HEK293 (cell line): ENCODE data around the gene LDLRAD3.
A peak's percentile ranks its signal among the peaks of the same experiment; 100 is the strongest.

Experiments used
- CTCF ChIA-PET: fragments of 350-600 bp; formaldehyde crosslinking; extraction: SDS; loops from one replicate; lab custom pipeline; 2021; ENCODE audit warnings: antibody characterized with exemption; lab: Yijun Ruan, JAX
- POLR2A ChIA-PET: fragments of 300-600 bp; formaldehyde crosslinking; extraction: SDS; loops from one replicate; lab custom pipeline; 2020; ENCODE audit warnings: antibody characterized with exemption, inconsistent platforms; lab: Yijun Ruan, JAX
- H3K27ac ChIP-seq: fragments of 200-500 bp; sonication (Bioruptor generic); 2 replicates; pipeline ENCODE4 v1.5.1; 2014; ENCODE audit warnings: low read depth, low read length, control low read depth, inconsistent platforms; ENCODE audit errors: extremely low read depth
- H3K36me3 ChIP-seq, 2 experiments: fragments of 200-500 bp in 1 of 2; sonication (Bioruptor generic) in 1 of 2; 1 replicate in 1 of 2; 2 replicates in 1 of 2; pipeline ENCODE4 v1.5.1; 2014 to 2017; ENCODE audit warnings: inconsistent platforms in 2 of 2, low read length in 2 of 2; ENCODE audit not compliant: control insufficient read depth in 2 of 2, insufficient read depth in 1 of 2
- H3K4me1 ChIP-seq: fragments of 200-500 bp; sonication (Bioruptor generic); 2 replicates; pipeline ENCODE4 v1.5.1; 2014; ENCODE audit warnings: mild to moderate bottlenecking, low read length, inconsistent platforms; ENCODE audit not compliant: control insufficient read depth, insufficient read depth
- H3K4me3 ChIP-seq: 2 replicates; pipeline ENCODE4 v1.5.1; 2011; ENCODE audit warnings: low read depth, mild to moderate bottlenecking, control low read depth, low read length, moderate library complexity
- H3K9me3 ChIP-seq: fragments of 200-500 bp; sonication (Bioruptor generic); 2 replicates; pipeline ENCODE4 v1.5.1; 2014; ENCODE audit warnings: low read depth, low read length, inconsistent platforms; ENCODE audit not compliant: control insufficient read depth, insufficient read depth
- FEZF1 ChIP-seq: fragments of 450-650 bp; formaldehyde crosslinking; IDR thresholded peaks from 2 replicates; pipeline ENCODE4 v1.5.1; 2016; ENCODE audit warnings: missing biosample characterization, missing genetic modification characterization
- HOXD13 ChIP-seq: sonication (generic); formaldehyde crosslinking; IDR thresholded peaks from 2 replicates; pipeline ENCODE4 v1.8.0; 2022; ENCODE audit warnings: missing genetic modification reagents, borderline replicate concordance
- KLF8 ChIP-seq: fragments of 450-650 bp; formaldehyde crosslinking; IDR thresholded peaks from 2 replicates; pipeline ENCODE4 v1.5.1; 2016; ENCODE audit warnings: missing biosample characterization, missing genetic modification characterization
- MEIS1 ChIP-seq: sonication (generic); formaldehyde crosslinking; IDR thresholded peaks from 2 replicates; pipeline ENCODE4 v1.8.1; 2022; ENCODE audit warnings: missing genetic modification reagents, mild to moderate bottlenecking, borderline replicate concordance
- OVOL3 ChIP-seq: fragments of 450-650 bp; formaldehyde crosslinking; IDR thresholded peaks from 2 replicates; pipeline ENCODE4 v1.5.1; 2016; ENCODE audit warnings: missing biosample characterization, missing genetic modification characterization
- REPIN1 ChIP-seq: fragments of 450-650 bp; formaldehyde crosslinking; IDR thresholded peaks from 2 replicates; pipeline ENCODE4 v1.5.1; 2017; ENCODE audit warnings: missing biosample characterization, missing genetic modification characterization, low read depth
- TRIM28 ChIP-seq: IDR thresholded peaks from 2 replicates; pipeline ENCODE4 v1.6.1; 2011; ENCODE audit warnings: low read length, control low read depth, borderline replicate concordance
- WT1 ChIP-seq: fragments of 450-650 bp; formaldehyde crosslinking; IDR thresholded peaks from 2 replicates; pipeline ENCODE4 v1.5.1; 2016; ENCODE audit warnings: missing biosample characterization, missing genetic modification characterization
- ZBTB1 ChIP-seq: fragments of 450-650 bp; formaldehyde crosslinking; IDR thresholded peaks from 2 replicates; pipeline ENCODE4 v1.5.1; 2016; ENCODE audit warnings: missing biosample characterization, missing genetic modification characterization
- ZFP41 ChIP-seq: fragments of 450-650 bp; formaldehyde crosslinking; IDR thresholded peaks from 2 replicates; pipeline ENCODE4 v1.5.1; 2016; ENCODE audit warnings: missing biosample characterization, missing genetic modification characterization, borderline replicate concordance
- ZNF114 ChIP-seq: fragments of 450-650 bp; formaldehyde crosslinking; IDR thresholded peaks from 2 replicates; pipeline ENCODE4 v1.5.0; 2017; ENCODE audit warnings: missing biosample characterization, missing genetic modification characterization
- ZNF140 ChIP-seq: fragments of 450-650 bp; formaldehyde crosslinking; IDR thresholded peaks from 2 replicates; pipeline ENCODE4 v1.5.1; 2016; ENCODE audit warnings: missing biosample characterization, missing genetic modification characterization
- ZNF157 ChIP-seq: fragments of 450-650 bp; formaldehyde crosslinking; IDR thresholded peaks from 2 replicates; pipeline ENCODE4 v1.5.1; 2016; ENCODE audit warnings: missing biosample characterization, missing genetic modification characterization
- ZNF211 ChIP-seq: fragments of 450-650 bp; formaldehyde crosslinking; IDR thresholded peaks from 2 replicates; pipeline ENCODE4 v1.5.1; 2016; ENCODE audit warnings: low read depth, missing biosample characterization, missing genetic modification characterization
- ZNF24 ChIP-seq: fragments of 450-650 bp; formaldehyde crosslinking; IDR thresholded peaks from 2 replicates; pipeline ENCODE4 v1.5.1; 2016; ENCODE audit warnings: missing biosample characterization, missing genetic modification characterization
- ZNF335 ChIP-seq: fragments of 450-650 bp; formaldehyde crosslinking; conservative IDR thresholded peaks from 2 replicates; pipeline ENCODE4 v1.5.1; 2016; ENCODE audit warnings: missing biosample characterization, missing genetic modification characterization
- ZNF341 ChIP-seq: fragments of 450-650 bp; formaldehyde crosslinking; IDR thresholded peaks from 2 replicates; pipeline ENCODE4; 2016; ENCODE audit warnings: low read depth, missing biosample characterization, missing genetic modification characterization
- ZNF350 ChIP-seq: fragments of 450-650 bp; formaldehyde crosslinking; IDR thresholded peaks from 2 replicates; pipeline ENCODE4 v1.5.0; 2017; ENCODE audit warnings: missing biosample characterization, mild to moderate bottlenecking, missing genetic modification characterization
- ZNF391 ChIP-seq: fragments of 450-650 bp; formaldehyde crosslinking; IDR thresholded peaks from 2 replicates; pipeline ENCODE4 v1.5.1; 2016; ENCODE audit warnings: low read depth, missing biosample characterization, missing genetic modification characterization, borderline replicate concordance
- ZNF585B ChIP-seq: fragments of 450-650 bp; formaldehyde crosslinking; IDR thresholded peaks from 2 replicates; pipeline ENCODE4 v1.5.1; 2016; ENCODE audit warnings: missing biosample characterization, missing genetic modification characterization
- ZNF792 ChIP-seq: fragments of 450-650 bp; formaldehyde crosslinking; IDR thresholded peaks from 2 replicates; pipeline ENCODE4 v1.5.1; 2016; ENCODE audit warnings: missing biosample characterization, missing genetic modification characterization
- ZNF830 ChIP-seq: fragments of 450-650 bp; IDR thresholded peaks from 2 replicates; pipeline ENCODE4 v1.5.0; 2018; ENCODE audit warnings: missing biosample characterization, missing genetic modification characterization, low read depth, mild to moderate bottlenecking, moderate library complexity
- ZNF837 ChIP-seq: fragments of 450-650 bp; formaldehyde crosslinking; IDR thresholded peaks from 2 replicates; pipeline ENCODE4 v1.5.1; 2016; ENCODE audit warnings: missing biosample characterization, missing genetic modification characterization
- TF ChIP-seq, protein P1 (sequence below): fragments of 450-650 bp; formaldehyde crosslinking; IDR thresholded peaks from 2 replicates; pipeline ENCODE4 v1.5.1; 2016; ENCODE audit warnings: missing biosample characterization, missing genetic modification characterization
- TF ChIP-seq, protein P2 (sequence below): fragments of 450-650 bp; formaldehyde crosslinking; IDR thresholded peaks from 2 replicates; pipeline ENCODE4 v1.5.1; 2016; ENCODE audit warnings: missing biosample characterization, missing genetic modification characterization
- TF ChIP-seq, protein P3 (sequence below): fragments of 450-650 bp; formaldehyde crosslinking; IDR thresholded peaks from 2 replicates; pipeline ENCODE4 v1.5.1; 2017; ENCODE audit warnings: missing biosample characterization, missing genetic modification characterization

The LDLRAD3 gene

DNA sequence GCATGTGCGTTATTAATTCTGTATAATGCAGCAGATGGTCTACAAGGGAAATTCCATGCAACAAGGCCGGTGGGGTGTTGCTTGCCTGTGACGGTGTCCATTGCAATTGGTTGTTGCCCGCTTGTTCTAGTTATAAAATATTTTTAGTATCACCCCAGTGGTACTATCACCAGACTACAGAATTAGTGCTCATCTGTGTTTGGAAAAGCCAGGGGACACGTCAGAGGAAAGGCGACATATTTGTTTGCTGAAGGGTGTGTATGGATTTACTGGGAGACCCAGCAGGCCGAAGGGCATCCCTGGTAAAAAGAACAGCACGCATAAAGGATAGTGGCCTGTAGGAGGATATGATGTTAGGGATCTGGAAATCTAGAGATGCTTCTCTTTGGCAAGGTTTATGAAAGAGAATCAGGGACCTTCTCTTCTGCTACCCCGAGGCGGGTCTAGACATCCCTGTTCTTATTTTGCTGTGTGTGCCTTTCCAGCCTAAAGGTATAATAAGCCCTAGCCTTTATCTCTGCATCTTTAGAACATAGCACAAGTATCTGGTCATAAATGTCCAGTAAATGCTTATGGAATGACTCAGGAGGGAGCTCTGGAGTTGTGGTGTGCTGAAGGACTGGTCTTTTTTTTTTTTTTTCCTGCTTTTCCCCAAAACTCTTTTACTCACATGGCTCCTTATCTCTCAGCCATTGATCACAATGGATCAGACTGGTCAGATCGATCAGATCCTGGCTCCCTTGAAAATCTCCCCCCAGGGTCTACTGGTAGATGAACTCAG, 90.9 kb downstream of the LDLRAD3 start:
- TF ChIP-seq HOXD13 (CRISPR knock-in tag): peak; percentile 64; the same call in 1 of the 2 replicates
- TF ChIP-seq ZBTB1 (tag by site-specific recombination): no peak
- Histone ChIP-seq H3K4me1 (no peaks in the 10 kb centered on the region), H3K9me3 (no peaks in the 10 kb centered on the region), H3K4me3 (no peak overlapping the region), H3K36me3 (no peaks in the 10 kb centered on the region), H3K27ac (no peak overlapping the region)
- ChIA-PET POLR2A (no interaction called here), CTCF (interaction anchor here (0.9 to 1.4 kb wide), 2 partner anchors 213 kb away, joined by 4 to 5 read pairs; no protein-coding TSS in a partner anchor)

DNA sequence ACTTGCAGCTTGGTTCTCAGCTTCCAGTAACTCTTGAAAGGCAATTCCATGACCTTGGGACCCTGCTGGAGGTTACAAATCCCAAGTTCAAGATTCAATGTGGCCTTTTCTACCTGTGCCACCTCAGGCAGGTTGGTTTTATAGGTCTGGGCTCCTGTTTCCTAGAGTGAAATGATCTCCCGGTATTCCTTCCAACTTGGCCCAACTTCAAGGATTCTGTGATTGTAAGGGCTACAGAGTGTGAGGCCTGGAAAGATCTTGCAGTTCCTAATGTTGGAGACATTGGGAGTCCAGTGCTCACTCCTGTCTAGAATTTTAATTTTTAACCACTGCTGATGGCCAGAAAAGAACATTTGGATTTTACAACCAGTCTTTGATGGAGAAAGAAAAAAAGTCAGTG, 91.6 kb downstream of the LDLRAD3 start:
- Histone ChIP-seq H3K36me3 (no peaks in the 10 kb centered on the region), H3K4me1 (no peaks in the 10 kb centered on the region), H3K4me3 (no peak overlapping the region), H3K9me3 (no peaks in the 10 kb centered on the region), H3K27ac (no peak overlapping the region)
- ChIA-PET CTCF (interaction anchor here (0.9 kb wide), 1 partner anchor 214 kb away, joined by 4 read pairs; no protein-coding TSS in a partner anchor), POLR2A (no interaction called here)
- TF ChIP-seq ZNF335 (tag by site-specific recombination): no peak
- TF ChIP-seq ZNF341 (tag by site-specific recombination): no peak
- TF ChIP-seq FEZF1 (tag by site-specific recombination): no peak
- TF ChIP-seq ZNF391 (tag by site-specific recombination): no peak
- no peak for TF ChIP-seq ZNF140
- TF ChIP-seq ZNF211 (tag by site-specific recombination): no peak
- no peak for TF ChIP-seq ZNF837
- no peak for TF ChIP-seq ZNF24 (tag by site-specific recombination)
- no peak for TF ChIP-seq ZNF585B (tag by site-specific recombination)

DNA sequence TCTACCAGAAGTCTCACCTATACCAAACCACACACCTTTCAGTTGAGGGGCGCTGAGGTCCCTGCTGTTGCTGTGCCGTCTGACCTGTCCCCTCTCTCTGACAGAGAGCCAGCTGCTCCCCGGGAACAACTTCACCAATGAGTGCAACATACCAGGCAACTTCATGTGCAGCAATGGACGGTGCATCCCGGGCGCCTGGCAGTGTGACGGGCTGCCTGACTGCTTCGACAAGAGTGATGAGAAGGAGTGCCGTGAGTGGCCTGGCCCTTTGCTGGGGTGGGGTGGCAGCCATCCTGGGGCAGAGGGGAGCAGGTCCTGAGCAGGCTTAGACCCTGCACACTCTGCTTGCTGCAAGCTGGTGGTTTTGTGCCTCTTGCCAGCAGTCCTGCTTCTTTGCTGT, 92.1 kb downstream of the LDLRAD3 start:
- CTCF ChIA-PET: no interaction called here
- no peaks in the 10 kb centered on the region for H3K4me1 ChIP-seq
- H3K9me3 ChIP-seq: no peaks in the 10 kb centered on the region
- no peak overlapping the region for H3K27ac ChIP-seq
- POLR2A ChIA-PET: no interaction called here
- no peak for TF ChIP-seq ZNF114
- TF ChIP-seq ZNF830 (tag by site-specific recombination): no peak
- TF ChIP-seq, protein P1, sequence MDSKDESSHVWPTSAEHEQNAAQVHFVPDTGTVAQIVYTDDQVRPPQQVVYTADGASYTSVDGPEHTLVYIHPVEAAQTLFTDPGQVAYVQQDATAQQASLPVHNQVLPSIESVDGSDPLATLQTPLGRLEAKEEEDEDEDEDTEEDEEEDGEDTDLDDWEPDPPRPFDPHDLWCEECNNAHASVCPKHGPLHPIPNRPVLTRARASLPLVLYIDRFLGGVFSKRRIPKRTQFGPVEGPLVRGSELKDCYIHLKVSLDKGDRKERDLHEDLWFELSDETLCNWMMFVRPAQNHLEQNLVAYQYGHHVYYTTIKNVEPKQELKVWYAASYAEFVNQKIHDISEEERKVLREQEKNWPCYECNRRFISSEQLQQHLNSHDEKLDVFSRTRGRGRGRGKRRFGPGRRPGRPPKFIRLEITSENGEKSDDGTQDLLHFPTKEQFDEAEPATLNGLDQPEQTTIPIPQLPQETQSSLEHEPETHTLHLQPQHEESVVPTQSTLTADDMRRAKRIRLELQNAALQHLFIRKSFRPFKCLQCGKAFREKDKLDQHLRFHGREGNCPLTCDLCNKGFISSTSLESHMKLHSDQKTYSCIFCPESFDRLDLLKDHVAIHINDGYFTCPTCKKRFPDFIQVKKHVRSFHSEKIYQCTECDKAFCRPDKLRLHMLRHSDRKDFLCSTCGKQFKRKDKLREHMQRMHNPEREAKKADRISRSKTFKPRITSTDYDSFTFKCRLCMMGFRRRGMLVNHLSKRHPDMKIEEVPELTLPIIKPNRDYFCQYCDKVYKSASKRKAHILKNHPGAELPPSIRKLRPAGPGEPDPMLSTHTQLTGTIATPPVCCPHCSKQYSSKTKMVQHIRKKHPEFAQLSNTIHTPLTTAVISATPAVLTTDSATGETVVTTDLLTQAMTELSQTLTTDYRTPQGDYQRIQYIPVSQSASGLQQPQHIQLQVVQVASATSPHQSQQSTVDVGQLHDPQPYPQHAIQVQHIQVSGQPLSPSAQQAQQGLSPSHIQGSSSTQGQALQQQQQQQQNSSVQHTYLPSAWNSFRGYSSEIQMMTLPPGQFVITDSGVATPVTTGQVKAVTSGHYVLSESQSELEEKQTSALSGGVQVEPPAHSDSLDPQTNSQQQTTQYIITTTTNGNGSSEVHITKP (tag by site-specific recombination): no peak
- TF ChIP-seq, protein P2, sequence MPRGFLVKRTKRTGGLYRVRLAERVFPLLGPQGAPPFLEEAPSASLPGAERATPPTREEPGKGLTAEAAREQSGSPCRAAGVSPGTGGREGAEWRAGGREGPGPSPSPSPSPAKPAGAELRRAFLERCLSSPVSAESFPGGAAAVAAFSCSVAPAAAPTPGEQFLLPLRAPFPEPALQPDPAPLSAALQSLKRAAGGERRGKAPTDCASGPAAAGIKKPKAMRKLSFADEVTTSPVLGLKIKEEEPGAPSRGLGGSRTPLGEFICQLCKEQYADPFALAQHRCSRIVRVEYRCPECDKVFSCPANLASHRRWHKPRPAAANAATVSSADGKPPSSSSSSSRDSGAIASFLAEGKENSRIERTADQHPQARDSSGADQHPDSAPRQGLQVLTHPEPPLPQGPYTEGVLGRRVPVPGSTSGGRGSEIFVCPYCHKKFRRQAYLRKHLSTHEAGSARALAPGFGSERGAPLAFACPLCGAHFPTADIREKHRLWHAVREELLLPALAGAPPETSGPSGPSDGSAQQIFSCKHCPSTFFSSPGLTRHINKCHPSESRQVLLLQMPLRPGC (tag by site-specific recombination): no peak
- no peak for TF ChIP-seq TRIM28
- TF ChIP-seq ZNF391 (tag by site-specific recombination): no peak
- no peak for TF ChIP-seq REPIN1
- TF ChIP-seq ZNF341 (tag by site-specific recombination): no peak
- TF ChIP-seq, protein P3, sequence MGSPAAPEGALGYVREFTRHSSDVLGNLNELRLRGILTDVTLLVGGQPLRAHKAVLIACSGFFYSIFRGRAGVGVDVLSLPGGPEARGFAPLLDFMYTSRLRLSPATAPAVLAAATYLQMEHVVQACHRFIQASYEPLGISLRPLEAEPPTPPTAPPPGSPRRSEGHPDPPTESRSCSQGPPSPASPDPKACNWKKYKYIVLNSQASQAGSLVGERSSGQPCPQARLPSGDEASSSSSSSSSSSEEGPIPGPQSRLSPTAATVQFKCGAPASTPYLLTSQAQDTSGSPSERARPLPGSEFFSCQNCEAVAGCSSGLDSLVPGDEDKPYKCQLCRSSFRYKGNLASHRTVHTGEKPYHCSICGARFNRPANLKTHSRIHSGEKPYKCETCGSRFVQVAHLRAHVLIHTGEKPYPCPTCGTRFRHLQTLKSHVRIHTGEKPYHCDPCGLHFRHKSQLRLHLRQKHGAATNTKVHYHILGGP (tag by site-specific recombination): no peak
- TF ChIP-seq MEIS1 (CRISPR knock-in tag): no peak
- TF ChIP-seq WT1 (tag by site-specific recombination): no peak
- TF ChIP-seq KLF8: no peak
- TF ChIP-seq ZNF157 (tag by site-specific recombination): no peak
- TF ChIP-seq ZFP41 (tag by site-specific recombination): no peak
- TF ChIP-seq ZNF350 (tag by site-specific recombination): no peak
- no peak for TF ChIP-seq ZNF792 (tag by site-specific recombination)
- TF ChIP-seq OVOL3 (tag by site-specific recombination): no peak
- H3K4me3 ChIP-seq: no peak overlapping the region
- H3K36me3 ChIP-seq: no peaks in the 10 kb centered on the region
